ENCODE measurements around the gene KCTD7.

DNA sequence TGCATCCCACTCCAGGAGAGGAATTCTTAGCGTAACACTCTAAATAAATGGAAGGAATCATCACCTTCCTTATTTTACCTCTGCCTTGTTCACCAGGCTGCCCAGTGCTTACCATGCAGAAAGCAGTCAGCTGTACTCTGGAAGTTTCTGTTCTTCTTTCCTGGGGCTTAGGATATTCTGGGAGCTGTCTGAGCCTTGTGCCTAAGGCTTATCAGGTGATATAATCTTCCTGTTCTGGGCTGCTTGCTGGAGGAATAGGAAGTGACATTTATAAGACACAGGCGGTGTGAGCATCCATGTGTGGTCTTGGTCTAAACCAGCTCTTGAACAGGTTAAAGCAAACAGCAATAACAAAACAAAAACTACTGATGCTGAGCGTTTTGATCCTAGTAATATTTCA lies 13.5 kb downstream of the KCTD7 start:
- TF ChIP-seq SOX13 (IDR thresholded peaks at IDR 0.05): no peak
- no peak for TF ChIP-seq SOX13 (CRISPR knock-in tag; conservative IDR thresholded peaks at IDR 0.05 in 1 of 2, IDR thresholded peaks at IDR 0.05 in 1 of 2)
- TF ChIP-seq MTA3 (CRISPR knock-in tag; IDR thresholded peaks at IDR 0.05): no peak
- no peak for TF ChIP-seq ZNF253 (CRISPR knock-in tag; IDR thresholded peaks at IDR 0.05; ENCODE audit: borderline replicate concordance)
- no peak for TF ChIP-seq POLR2A (IDR thresholded peaks at IDR 0.05; ENCODE audit: insufficient read depth in 1 of 2, low read depth in 2 of 2, low read length in 2 of 2)
- TF ChIP-seq CTCF (CRISPR knock-in tag; IDR thresholded peaks at IDR 0.05): no peak

Measured in HepG2 (cell line).